ENCODE results near the gene LBR. TPM values are rescaled to one million over a fixed set of nuclear protein-coding genes. Genes with fewer than 3 reads are reported as not detected.
A peak's percentile ranks its signal among the peaks of the same experiment; 100 is the strongest.
"Not testable (repeated sequence)": the region's sequence is repeated elsewhere in the genome, so short reads cannot be mapped to it uniquely, and the experiment has no call there.

The LBR gene
- 64.8 TPM for total RNA-seq

DNA sequence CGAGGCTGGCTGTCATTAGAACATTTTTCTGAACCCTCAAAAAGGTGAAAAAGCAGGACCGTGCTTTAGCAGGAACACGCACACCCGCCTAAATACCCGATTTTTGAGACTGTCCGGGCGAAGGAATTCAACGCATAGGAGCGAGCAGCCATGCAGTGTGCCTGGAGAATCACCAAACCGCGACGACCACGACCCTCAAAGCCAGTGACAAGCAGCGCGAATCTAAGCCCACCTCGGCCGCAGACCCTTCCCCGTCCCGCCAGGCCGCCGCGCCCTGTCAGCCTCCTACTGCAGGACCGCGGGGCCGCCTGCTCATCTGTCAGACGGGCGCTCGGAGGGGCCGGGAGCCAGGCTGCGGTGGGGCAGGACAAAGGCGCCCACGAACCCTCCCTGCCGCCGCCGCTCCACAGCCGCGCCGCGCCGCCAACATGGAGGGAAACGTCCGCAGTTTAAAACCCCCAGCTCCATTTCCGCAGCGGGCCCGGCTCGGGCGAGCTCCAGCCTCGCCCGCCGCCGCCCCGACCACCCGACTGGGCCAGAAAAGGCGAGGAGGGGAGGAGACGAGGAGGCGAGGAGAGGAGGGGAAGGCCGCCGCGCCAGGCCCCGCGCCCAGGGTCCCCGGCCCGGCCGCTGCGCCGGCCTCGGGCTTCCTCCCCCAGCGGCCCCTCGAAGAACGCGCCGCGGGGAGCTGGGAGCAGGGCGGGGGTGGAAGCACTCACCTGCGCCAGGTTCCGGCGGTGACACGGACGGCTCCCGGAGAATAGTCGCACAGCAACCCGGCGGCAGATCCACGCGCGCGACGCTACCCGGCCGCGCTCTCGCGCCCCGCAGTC lies at the start of gene LBR:
LBR (minus strand) TSS at position 804 of the 833 bp plus-strand sequence. CDS start 3,963 bp downstream, outside the sequence.
- DNase-seq = peak; percentile 31

DNA sequence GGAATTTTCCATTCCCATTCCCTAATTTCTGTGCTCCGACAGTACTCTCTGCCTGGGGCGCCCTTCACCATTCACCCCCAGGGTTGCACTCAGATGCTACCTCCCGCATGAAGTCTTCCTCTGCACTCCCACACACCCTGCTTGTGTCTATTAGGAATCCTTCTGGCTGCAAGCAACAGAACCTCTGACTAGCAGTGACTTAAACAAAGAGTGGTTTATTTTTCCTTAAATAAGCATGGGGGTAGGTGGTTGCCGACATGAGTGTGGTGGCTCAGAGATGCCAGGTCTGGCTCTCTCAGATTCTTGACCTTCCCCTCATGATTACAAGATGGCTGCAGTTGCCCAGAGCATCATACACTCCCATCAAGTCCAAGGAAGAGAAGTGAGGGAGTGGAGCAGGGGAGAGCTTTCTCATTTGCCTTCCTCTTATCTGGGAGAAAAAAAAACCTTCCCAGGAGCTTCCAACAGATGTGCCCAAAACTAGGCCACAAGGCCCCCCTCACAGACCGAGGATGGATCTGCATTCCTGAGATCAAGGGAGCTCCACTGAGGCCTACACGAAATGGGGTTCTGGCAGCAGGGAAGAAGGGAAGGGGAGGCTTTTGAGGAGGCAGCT lies 49.6 kb upstream of the LBR start:
- no peak for DNase-seq

DNA sequence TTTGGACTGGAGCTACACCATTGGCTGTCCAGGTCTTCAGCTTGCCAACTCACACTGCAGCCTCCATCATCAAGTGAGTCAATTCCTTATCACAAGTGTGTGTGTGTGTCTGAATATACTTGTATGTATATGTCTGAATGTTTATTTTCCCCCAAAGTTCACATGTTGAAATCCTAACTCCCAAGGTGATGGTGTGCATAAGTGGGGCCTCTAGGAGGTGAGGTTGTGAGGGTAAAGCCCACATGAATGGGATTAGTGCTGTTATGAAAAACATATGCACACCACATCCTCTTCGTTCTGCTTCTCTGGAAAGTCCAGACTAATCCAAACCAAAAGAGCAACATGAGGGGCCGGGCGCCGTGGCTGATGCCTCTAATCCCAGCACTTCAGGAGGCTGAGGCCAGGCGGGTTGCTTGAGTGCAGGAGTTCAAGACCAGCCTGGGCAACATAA lies 48.7 kb upstream of the LBR start:
- no peak for DNase-seq

DNA sequence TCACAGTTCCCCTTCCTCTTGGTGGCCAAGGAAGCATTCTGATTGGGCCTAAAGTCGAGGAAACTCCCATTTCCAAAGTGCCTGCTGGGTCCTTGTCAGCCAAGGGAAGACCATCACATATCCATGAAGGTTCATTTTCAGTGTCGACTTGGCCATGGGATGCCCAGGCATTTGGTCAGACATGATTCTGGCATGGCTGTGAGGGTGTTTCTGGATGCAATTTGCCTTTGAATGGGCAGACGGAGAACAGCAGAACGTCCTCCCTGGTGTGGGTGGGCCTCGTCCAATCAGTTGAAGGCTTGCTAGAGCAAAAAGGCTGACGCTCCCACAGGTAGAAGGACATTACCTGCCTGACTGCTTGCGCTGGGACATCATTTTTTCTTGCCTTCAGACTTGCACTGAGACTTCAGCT lies 48.3 kb upstream of the LBR start:
- no peak for DNase-seq

- peak; percentile 85 for DNase-seq
Observed at GRCh38 chr1:225474986-225475820, 47.4 kb upstream of the LBR start.

DNA sequence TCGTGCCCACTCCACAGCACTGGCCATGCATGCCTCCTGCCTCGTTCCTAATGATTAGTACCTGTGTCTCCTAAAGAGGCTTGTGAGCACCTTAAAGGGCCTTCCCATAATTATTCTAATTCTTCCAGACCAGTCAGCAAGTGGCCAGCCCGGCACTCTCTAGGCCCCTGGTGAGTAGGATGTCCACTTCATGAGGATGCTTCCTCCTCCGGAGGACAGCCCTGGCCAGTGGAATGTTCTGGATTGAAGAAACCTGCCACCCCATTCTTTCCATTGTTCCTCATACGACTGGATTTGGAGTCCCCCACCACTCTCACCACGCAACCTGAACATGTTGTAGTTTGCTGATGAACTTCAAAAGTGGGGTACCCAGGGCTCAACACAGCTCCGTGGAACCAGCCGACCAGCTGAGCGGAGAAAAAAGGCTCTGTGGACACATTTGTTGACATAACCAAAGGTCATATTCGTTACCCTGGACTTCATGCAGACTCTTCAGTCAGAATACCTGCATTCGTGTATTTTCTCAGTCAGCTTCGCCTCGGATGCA lies 46.7 kb upstream of the LBR start:
- DNase-seq = no peak

- not testable (repeated sequence) for DNase-seq
Observed at GRCh38 chr1:225473676-225474438, 46.0 kb upstream of the LBR start.

- DNase-seq = not testable (repeated sequence)
Observed at GRCh38 chr1:225473266-225473665, 45.4 kb upstream of the LBR start.

GRCh38 chr1:225471453-225472301 lies 43.8 kb upstream of the LBR start:
- no peak for DNase-seq

DNA sequence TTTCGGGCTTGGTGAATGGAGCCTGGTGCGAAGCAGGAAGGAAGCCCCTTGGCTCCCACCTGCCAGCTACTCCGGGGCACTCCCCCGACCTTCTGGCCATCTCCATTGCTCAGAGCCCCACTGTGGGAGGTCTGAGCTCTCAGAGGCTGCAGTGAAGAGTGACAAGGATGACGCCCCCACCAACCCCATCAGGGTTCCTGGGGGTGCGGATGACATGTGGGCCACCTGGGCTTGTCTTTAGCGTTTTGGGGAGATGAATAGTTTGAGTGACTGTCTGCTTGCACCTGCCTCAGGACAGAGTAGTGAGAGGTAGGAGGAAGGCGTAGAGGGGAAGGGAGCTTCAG lies 43.2 kb upstream of the LBR start:
- no peak for DNase-seq

GRCh38 chr1:225470211-225471108 lies 42.6 kb upstream of the LBR start:
- DNase-seq = no peak

GRCh38 chr1:225469051-225469450 lies 41.2 kb upstream of the LBR start:
- DNase-seq = no peak

DNA sequence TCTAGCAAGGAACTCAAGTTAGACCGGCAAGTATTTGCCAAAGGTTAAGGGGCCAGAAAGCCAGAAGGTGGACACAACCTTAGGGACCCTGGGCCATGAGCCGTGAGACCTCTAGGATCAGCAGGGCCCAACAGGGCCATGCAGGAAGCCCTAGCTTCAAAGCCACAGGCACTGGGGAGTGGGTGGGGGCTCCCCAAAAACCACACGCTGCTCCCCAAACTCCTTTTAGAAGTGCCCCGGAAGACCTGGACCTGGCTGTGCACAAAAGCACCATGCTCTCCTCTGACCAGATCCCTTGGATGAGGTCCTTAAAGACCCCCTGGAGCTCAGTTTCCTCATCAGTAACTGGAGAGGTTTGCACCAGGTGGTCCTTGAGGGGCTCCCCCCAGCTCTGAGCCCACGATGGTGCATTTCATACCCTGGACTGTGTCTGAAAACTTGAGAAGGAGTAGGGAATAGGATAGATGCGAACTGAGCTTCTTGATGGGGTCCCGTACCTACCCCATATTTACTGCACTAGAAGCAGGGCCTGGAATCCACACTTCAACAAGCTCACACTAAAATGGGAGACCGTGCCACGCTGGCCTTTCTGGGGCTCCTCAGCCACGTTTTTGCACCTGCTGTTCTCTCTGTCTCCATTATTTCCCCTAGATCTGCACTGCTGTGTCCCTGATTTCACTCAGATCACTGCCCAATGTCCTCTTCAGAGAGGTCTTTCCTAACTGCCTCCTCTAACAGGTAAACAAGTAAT lies 40.6 kb upstream of the LBR start:
- DNase-seq = no peak

DNA sequence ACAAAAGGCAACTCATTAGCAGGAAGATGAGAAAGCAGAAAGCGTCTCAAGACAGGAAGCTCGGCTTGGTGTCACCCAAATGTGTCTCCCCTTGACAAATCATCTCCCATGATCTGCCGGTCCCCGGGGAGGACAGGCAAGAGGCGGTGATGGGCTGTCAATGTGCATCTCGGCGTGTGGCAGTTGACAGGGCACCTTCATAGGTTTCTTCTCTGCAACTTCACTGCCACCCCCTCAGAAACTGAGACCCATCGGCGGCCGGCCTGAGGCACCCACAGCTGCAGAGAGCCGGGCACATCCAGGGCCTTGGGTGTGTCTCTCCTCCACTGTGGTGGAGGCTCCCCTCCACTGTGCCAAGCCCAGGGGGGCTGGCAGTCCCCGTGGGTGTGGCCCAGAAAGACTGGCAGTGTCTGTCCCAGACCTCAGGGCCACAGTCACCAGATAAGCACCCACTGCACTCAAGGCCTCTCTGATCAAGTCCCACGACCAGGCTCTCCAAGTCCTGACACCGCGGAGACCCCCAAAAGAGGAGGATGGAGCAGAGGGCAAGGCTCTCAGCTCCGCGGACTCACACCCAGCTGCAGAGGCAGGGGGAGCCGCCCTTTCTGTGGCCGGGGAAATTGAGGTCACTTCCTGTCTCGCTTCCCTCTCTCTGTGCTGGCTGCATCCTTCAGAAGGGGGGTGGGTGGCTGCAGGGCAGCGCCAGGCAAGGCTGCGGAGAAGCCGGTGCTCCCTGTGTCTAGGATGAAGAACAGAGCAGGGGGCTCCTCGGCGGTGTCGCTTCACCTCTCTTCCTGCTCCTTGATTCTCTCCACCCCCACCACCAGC lies 39.6 kb upstream of the LBR start:
- peak; percentile 9 for DNase-seq

- DNase-seq = no peak
Observed at GRCh38 chr1:225466848-225467192, 39.0 kb upstream of the LBR start.

GRCh38 chr1:225465793-225466517 lies 38.1 kb upstream of the LBR start:
- no peak for DNase-seq
